ENCODE measurements around the gene PADI2. TPM values are rescaled to one million over a fixed set of nuclear protein-coding genes. Genes with fewer than 3 reads are reported as not detected.

Gene PADI2
- total and polyA plus RNA-seq, 2 experiments from 2014 or later, result 1.7 to 4.3 TPM

DNA sequence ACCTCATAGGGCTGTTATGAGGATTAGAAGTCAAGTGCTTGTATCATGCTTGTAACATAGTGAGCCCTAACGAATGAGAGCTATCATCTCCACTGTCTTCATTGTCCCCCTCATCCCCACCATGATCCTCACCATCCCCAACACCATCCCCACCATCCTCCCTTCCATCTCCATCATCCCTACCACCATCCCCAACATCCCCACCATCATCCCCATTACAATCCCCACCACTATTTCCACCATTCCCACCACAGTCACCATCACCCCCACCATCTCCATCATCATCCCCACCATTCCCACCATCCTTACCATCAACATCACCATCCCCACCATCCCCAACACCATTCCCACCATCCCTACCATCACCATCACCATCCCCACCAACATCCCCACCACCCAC is 46.6 kb upstream of the PADI2 start:
- Histone ChIP-seq H3K4me2 (no peak overlapping the region), H3K79me2 (replicated peaks; ENCODE audit: insufficient read depth) (no peaks in the 10 kb centered on the region), H3K4me3 (no peak overlapping the region), H2AFZ (no peak overlapping the region), H3F3A (replicated peaks; ENCODE audit: low read depth) (no peaks in the 10 kb centered on the region), H3K27ac (ENCODE audit: low read depth) (no peak overlapping the region), H3K36me3 (ENCODE audit: insufficient read depth) (no peaks in the 10 kb centered on the region), H3K9me2 (ENCODE audit: insufficient read depth) (0 out of 2 replicates have a peak, but pooled peaks cover 2% of the 10 kb centered on the region), H3K27me3 (ENCODE audit: insufficient read depth) (no peaks in the 10 kb centered on the region), H4K20me1 (replicated peaks; ENCODE audit: insufficient read depth) (no peaks in the 10 kb centered on the region), H3K4me1 (ENCODE audit: insufficient read depth) (peaks cover 2% of the 10 kb centered on the region)
- Mint-ChIP-seq H3K27ac (no peak overlapping the region), H3K4me3 (no peak overlapping the region), H3K9me3 (no peaks in the 10 kb centered on the region), H3K36me3 (ENCODE audit: low read depth) (no peaks in the 10 kb centered on the region), H3K4me1 (peaks cover 10% of the 10 kb centered on the region), H3K27me3 (ENCODE audit: insufficient read depth, low read depth, poor library complexity) (peaks cover 9% of the 10 kb centered on the region)
- TF ChIP-seq EZH2 (IDR thresholded peaks at IDR 0.05; ENCODE audit: low read depth, unreplicated experiment) (no peak), EZH2phosphoT487 (IDR thresholded peaks at IDR 0.05; ENCODE audit: unreplicated experiment) (no peak), STAT1 (IDR thresholded peaks at IDR 0.05; ENCODE audit: unreplicated experiment) (no peak), ZNF114 (CRISPR knock-in tag; IDR thresholded peaks at IDR 0.05) (no peak), CREB1 (CRISPR knock-in tag; IDR thresholded peaks at IDR 0.05; ENCODE audit: low read depth) (no peak), ZNF331 (CRISPR knock-in tag; IDR thresholded peaks at IDR 0.05; ENCODE audit: low read depth) (no peak), NANOG (IDR thresholded peaks at IDR 0.05; ENCODE audit: borderline replicate concordance) (no peak), CTCF (conservative IDR thresholded peaks at IDR 0.05; ENCODE audit: low read depth in 2 of 2) (no peak), POLR2AphosphoS5 (IDR thresholded peaks at IDR 0.05; ENCODE audit: low read depth) (no peak), JUNB (IDR thresholded peaks at IDR 0.05; ENCODE audit: unreplicated experiment) (no peak)
- TF ChIP-seq, protein P1, sequence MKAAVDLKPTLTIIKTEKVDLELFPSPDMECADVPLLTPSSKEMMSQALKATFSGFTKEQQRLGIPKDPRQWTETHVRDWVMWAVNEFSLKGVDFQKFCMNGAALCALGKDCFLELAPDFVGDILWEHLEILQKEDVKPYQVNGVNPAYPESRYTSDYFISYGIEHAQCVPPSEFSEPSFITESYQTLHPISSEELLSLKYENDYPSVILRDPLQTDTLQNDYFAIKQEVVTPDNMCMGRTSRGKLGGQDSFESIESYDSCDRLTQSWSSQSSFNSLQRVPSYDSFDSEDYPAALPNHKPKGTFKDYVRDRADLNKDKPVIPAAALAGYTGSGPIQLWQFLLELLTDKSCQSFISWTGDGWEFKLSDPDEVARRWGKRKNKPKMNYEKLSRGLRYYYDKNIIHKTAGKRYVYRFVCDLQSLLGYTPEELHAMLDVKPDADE (IDR thresholded peaks at IDR 0.05), result no peak
- TF ChIP-seq, protein P2, sequence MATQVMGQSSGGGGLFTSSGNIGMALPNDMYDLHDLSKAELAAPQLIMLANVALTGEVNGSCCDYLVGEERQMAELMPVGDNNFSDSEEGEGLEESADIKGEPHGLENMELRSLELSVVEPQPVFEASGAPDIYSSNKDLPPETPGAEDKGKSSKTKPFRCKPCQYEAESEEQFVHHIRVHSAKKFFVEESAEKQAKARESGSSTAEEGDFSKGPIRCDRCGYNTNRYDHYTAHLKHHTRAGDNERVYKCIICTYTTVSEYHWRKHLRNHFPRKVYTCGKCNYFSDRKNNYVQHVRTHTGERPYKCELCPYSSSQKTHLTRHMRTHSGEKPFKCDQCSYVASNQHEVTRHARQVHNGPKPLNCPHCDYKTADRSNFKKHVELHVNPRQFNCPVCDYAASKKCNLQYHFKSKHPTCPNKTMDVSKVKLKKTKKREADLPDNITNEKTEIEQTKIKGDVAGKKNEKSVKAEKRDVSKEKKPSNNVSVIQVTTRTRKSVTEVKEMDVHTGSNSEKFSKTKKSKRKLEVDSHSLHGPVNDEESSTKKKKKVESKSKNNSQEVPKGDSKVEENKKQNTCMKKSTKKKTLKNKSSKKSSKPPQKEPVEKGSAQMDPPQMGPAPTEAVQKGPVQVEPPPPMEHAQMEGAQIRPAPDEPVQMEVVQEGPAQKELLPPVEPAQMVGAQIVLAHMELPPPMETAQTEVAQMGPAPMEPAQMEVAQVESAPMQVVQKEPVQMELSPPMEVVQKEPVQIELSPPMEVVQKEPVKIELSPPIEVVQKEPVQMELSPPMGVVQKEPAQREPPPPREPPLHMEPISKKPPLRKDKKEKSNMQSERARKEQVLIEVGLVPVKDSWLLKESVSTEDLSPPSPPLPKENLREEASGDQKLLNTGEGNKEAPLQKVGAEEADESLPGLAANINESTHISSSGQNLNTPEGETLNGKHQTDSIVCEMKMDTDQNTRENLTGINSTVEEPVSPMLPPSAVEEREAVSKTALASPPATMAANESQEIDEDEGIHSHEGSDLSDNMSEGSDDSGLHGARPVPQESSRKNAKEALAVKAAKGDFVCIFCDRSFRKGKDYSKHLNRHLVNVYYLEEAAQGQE (IDR thresholded peaks at IDR 0.05; ENCODE audit: unreplicated experiment), result no peak
- TF ChIP-seq, protein P3, sequence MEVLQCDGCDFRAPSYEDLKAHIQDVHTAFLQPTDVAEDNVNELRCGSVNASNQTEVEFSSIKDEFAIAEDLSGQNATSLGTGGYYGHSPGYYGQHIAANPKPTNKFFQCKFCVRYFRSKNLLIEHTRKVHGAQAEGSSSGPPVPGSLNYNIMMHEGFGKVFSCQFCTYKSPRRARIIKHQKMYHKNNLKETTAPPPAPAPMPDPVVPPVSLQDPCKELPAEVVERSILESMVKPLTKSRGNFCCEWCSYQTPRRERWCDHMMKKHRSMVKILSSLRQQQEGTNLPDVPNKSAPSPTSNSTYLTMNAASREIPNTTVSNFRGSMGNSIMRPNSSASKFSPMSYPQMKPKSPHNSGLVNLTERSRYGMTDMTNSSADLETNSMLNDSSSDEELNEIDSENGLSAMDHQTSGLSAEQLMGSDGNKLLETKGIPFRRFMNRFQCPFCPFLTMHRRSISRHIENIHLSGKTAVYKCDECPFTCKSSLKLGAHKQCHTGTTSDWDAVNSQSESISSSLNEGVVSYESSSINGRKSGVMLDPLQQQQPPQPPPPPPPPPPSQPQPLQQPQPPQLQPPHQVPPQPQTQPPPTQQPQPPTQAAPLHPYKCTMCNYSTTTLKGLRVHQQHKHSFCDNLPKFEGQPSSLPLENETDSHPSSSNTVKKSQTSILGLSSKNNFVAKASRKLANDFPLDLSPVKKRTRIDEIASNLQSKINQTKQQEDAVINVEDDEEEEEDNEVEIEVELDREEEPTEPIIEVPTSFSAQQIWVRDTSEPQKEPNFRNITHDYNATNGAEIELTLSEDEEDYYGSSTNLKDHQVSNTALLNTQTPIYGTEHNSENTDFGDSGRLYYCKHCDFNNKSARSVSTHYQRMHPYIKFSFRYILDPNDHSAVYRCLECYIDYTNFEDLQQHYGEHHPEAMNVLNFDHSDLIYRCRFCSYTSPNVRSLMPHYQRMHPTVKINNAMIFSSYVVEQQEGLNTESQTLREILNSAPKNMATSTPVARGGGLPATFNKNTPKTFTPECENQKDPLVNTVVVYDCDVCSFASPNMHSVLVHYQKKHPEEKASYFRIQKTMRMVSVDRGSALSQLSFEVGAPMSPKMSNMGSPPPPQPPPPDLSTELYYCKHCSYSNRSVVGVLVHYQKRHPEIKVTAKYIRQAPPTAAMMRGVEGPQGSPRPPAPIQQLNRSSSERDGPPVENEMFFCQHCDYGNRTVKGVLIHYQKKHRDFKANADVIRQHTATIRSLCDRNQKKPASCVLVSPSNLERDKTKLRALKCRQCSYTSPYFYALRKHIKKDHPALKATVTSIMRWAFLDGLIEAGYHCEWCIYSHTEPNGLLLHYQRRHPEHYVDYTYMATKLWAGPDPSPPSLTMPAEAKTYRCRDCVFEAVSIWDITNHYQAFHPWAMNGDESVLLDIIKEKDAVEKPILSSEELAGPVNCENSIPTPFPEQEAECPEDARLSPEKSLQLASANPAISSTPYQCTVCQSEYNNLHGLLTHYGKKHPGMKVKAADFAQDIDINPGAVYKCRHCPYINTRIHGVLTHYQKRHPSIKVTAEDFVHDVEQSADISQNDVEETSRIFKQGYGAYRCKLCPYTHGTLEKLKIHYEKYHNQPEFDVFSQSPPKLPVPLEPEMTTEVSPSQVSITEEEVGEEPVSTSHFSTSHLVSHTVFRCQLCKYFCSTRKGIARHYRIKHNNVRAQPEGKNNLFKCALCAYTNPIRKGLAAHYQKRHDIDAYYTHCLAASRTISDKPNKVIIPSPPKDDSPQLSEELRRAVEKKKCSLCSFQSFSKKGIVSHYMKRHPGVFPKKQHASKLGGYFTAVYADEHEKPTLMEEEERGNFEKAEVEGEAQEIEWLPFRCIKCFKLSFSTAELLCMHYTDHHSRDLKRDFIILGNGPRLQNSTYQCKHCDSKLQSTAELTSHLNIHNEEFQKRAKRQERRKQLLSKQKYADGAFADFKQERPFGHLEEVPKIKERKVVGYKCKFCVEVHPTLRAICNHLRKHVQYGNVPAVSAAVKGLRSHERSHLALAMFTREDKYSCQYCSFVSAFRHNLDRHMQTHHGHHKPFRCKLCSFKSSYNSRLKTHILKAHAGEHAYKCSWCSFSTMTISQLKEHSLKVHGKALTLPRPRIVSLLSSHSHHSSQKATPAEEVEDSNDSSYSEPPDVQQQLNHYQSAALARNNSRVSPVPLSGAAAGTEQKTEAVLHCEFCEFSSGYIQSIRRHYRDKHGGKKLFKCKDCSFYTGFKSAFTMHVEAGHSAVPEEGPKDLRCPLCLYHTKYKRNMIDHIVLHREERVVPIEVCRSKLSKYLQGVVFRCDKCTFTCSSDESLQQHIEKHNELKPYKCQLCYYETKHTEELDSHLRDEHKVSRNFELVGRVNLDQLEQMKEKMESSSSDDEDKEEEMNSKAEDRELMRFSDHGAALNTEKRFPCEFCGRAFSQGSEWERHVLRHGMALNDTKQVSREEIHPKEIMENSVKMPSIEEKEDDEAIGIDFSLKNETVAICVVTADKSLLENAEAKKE (CRISPR knock-in tag; IDR thresholded peaks at IDR 0.05), result no peak
- ATAC-seq, result no peak
- no peak for DNase-seq (ENCODE audit: low spot score)
